Duodenal mucosa (tissue), 2 donors: Measurements from ENCODE around the gene CCDC27.

ENCODE experiments used
- H3K27ac ChIP-seq: one replicate; pipeline ENCODE4 v1.7.0; 2013; ENCODE audit warnings: low read depth, low read length
- H3K27me3 ChIP-seq, 2 donors: one replicate each; pipeline ENCODE4 v1.7.0; 2013; ENCODE audit warnings: low read length in 2 of 2, control low read depth in 1 of 2; ENCODE audit not compliant: insufficient read depth in 2 of 2, control insufficient read depth in 1 of 2
- H3K36me3 ChIP-seq, 2 donors: one replicate each; pipeline ENCODE4 v1.7.0; 2013; ENCODE audit warnings: low read length in 2 of 2, control low read depth in 1 of 2; ENCODE audit not compliant: insufficient read depth in 2 of 2, control insufficient read depth in 1 of 2
- H3K4me1 ChIP-seq, 2 donors: one replicate each; pipeline ENCODE4 v1.7.0; 2013; ENCODE audit warnings: low read length in 2 of 2, control low read depth in 1 of 2; ENCODE audit not compliant: insufficient read depth in 2 of 2, control insufficient read depth in 1 of 2
- H3K4me3 ChIP-seq, 2 donors: one replicate each; pipeline ENCODE4 v1.7.0; 2013; ENCODE audit warnings: low read length in 2 of 2, low read depth in 1 of 2
- H3K9ac ChIP-seq, 2 donors: one replicate each; pipeline ENCODE4 v1.7.0; 2013; ENCODE audit warnings: low read length in 2 of 2, low read depth in 1 of 2
- H3K9me3 ChIP-seq, 2 donors: one replicate each; pipeline ENCODE4 v1.7.0; 2013; ENCODE audit warnings: low read length in 2 of 2, control low read depth in 1 of 2; ENCODE audit not compliant: control insufficient read depth in 1 of 2

Gene CCDC27

DNA sequence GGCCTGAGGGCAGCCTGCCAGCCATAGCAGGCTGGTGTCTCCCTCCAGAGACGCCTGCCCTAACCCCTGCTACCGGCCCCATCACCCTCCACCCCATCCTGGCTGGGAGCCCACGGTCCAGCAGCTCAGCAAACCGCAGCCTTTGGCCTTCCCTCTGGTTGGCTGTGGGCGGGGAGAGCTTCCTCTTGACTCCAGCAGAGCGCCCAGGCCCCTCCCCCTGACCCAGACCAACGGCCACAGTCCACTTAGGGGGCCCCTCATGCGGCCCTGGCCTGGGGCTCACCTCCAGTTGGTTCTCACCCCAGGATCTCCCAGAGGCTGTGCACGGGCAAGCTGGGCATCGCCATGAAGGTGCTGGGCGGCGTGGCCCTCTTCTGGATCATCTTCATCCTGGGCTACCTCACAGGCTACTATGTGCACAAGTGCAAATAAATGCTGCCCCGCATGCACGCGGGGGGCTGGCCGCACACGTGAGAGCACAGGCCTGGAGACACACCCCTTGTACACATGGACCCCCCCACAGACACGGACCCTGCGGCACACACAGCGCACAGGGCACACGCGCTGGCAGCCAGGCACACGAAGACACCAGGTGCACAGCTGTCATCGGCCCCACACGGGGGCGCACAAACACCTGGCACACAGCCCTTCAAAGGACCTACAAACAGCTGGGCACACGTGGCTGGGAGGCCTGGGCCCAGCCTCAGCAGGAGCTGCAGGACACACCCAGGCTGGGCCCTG, 23.4 kb downstream of the CCDC27 start:
- peaks cover 5 to 16% of the 10 kb centered on the region in 2 donors for H3K27me3 ChIP-seq
- H3K4me3 ChIP-seq, result peak overlapping the region in 1 of 2 donors; percentile 1
- no peaks in the 10 kb centered on the region for H3K9me3 ChIP-seq
- peaks cover 12 to 20% of the 10 kb centered on the region in 2 donors for H3K36me3 ChIP-seq
- no peak overlapping the region for H3K9ac ChIP-seq
- peaks cover 7 to 34% of the 10 kb centered on the region in 2 donors for H3K4me1 ChIP-seq
- H3K27ac ChIP-seq, result no peak overlapping the region

DNA sequence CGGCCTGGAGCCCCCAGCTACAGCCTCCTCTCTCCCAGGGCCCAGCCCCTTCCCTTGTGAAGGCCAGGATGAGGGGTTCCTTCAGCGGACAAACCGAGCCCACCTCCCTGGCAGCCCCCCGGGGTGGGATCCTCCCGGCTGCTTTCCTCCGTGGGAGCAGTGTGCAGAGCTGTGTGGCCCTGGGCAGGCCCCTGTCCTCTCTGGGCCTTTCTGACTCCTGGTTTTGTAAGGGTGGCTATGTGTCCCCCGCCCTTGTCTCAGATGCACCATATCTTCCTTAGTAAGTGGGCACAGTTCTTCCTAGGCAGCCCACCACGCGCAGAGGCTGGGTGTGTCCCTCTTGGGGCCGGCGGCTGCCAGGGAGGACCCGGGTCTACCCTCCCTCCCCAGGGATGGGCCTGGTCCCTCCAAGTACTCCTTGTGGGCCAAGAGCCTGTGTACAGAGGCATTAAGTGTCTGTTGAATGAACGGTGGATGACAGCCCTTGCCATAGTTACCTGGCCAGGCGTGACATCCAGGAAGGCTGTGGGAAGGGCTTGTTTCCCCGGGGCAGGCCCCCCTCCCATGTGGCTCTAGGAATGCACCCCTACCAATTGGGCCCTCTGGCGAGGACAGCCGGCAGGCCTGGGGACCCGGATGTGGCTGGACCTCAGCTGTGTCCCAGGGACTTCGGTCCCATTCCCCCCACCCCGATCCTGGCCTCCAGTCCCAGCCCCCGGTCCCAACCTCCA, 24.1 kb downstream of the CCDC27 start:
- Histone ChIP-seq H3K4me1 (peaks cover 4 to 31% of the 10 kb centered on the region in 2 donors), H3K36me3 (peaks cover 16 to 27% of the 10 kb centered on the region in 2 donors), H3K4me3 (no peak overlapping the region), H3K27me3 (peaks cover 5 to 14% of the 10 kb centered on the region in 2 donors), H3K9ac (no peak overlapping the region), H3K27ac (no peak overlapping the region), H3K9me3 (no peaks in the 10 kb centered on the region)

DNA sequence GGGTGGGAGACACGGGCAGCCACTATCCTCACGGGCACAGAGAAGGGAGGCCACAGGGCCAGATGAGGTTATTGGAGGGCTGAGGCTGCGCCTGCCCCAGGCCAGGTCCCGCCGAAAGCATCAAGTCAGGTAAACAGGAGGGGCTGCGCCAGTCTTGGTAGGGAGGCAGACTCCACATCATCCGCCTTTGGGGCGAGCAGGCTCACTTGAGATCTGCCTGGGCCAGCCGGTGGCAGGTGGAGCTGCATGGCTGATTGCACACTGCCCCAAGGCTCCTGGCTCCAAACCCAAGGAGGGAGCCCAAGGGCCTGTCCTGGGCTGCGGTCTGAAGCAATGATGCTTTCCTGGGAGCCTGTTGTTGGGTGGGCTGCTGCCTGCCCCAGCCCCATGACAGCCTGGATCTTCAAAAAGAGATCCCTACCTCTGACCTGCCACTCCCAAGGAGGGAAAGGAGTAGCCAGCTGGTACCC, 24.9 kb downstream of the CCDC27 start:
- H3K27ac ChIP-seq, result no peak overlapping the region
- no peak overlapping the region for H3K9ac ChIP-seq
- H3K4me3 ChIP-seq, result no peak overlapping the region
- no peaks in the 10 kb centered on the region for H3K9me3 ChIP-seq
- peaks cover 0 to 10% of the 10 kb centered on the region in 2 donors for H3K27me3 ChIP-seq
- peaks cover 17 to 34% of the 10 kb centered on the region in 2 donors for H3K36me3 ChIP-seq
- H3K4me1 ChIP-seq, result peaks cover 0 to 24% of the 10 kb centered on the region in 2 donors

DNA sequence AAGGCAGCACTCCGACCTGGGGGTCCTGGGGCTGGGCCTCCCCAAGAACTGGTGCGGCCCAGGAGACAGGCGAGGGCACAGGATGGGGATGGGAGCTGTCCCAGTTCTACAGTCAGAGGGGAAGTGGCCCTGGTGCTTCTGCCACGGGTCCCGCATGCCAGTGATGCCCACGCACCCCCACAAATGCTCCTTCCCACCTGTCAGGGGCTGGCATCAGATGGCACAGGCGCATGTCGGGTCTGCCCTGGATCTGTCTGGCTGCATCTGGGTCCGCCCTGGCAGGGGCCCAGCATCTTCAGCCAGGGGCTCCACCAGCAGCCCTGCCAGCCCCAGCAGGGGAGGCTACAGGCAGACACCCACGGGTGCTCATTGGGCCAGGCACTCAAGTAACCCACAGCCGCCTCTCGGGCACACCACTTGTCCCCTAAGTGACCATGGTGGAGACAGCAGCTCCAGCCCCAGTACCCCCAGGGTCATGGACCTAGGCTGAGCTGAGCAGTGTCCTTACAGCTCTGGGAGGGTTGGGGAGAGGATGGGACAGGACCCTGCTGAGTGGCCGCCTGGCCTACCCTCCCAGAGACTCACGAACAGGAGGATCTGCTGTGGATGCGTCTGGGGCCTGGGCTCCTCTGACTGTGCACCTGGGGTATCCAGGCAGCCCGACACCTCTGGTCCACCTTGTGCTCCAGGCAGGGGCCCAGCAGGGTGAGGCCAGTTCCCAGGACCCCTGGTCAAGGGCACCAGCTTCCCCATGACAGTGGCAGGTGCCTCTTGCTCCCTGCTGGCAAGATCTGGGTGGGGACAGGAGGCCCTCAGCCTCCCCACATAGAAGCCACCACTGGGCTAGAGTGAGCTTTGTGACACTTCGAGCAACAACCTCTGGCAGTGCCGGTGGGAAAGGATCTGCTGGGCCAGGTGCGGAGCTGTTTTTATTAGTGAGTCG, 25.7 kb downstream of the CCDC27 start:
- H3K9ac ChIP-seq, result no peak overlapping the region
- peaks cover 0 to 10% of the 10 kb centered on the region in 2 donors for H3K27me3 ChIP-seq
- peaks cover 0 to 23% of the 10 kb centered on the region in 2 donors for H3K4me1 ChIP-seq
- peaks cover 17 to 42% of the 10 kb centered on the region in 2 donors for H3K36me3 ChIP-seq
- no peak overlapping the region for H3K4me3 ChIP-seq
- H3K27ac ChIP-seq, result no peak overlapping the region
- no peaks in the 10 kb centered on the region for H3K9me3 ChIP-seq

DNA sequence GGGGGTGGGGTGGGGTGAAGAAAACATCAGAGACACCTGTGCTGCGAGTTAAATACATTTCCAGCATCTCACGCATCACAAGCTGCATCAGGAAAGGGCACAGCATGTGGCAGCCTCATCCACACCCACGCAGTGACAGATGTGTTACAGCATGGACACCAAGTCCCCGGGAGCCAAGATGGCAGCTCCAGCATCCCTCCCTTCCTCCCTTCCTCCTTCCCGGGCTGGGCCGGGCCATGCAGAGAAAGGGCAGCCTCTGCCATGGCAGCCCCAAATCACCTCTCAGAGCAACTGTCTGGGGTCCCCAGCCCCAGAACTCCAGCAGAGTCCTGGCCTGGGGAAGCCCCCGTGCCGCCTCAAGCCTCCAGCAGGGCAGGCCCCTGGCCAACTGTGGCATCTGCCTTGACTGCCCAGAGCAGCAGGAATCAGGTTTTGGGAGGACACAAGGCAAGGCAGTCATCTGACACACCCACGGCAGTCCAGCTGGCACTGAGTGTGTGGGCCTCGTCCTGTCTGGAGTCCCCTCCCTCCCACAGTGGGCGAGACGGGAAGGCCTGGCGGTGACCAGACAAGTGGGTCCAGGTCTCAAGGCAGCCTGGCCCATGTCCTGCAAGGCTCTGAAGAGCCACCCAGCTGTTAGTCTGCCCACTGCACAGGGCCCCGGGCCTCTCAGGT, 26.5 kb downstream of the CCDC27 start:
- Histone ChIP-seq H3K9ac (no peak overlapping the region), H3K4me3 (no peak overlapping the region), H3K9me3 (no peaks in the 10 kb centered on the region), H3K4me1 (peaks cover 0 to 16% of the 10 kb centered on the region in 2 donors), H3K27ac (no peak overlapping the region), H3K36me3 (peaks cover 17 to 50% of the 10 kb centered on the region in 2 donors), H3K27me3 (peaks cover 0 to 3% of the 10 kb centered on the region in 2 donors)

DNA sequence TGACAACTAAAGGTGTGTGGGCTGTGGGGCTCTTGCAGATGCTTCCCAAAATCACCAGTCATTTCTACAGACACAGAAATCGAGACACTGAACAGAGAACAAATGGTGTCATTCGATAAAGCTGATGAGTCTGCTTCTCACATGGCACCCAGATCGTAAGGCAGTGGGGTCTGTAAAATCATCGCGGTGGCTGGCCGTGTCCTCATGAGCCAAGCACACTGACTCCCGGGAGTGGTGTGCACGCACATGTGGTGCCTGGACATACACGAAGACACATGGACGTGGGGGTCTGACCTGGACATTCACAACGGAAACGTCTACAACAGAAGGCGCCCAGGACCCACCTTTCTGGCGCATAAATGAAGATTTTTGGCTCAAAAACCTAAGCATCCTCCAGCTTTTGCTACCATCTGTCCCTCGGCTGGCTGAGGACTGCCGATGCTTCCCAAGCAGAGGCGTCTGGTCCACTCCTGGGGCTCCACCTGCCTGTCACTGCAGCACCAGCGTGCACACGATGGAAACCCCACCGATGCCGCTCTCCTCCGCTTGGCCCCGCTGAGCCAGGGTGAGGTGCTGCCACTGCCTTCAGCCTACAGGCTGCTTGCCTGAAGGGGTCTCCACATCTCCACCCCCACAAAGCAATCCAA, 27.1 kb downstream of the CCDC27 start:
- Histone ChIP-seq H3K36me3 (peaks cover 17 to 57% of the 10 kb centered on the region in 2 donors), H3K9me3 (no peaks in the 10 kb centered on the region), H3K4me3 (no peak overlapping the region), H3K4me1 (peaks cover 0 to 16% of the 10 kb centered on the region in 2 donors), H3K27ac (no peak overlapping the region), H3K27me3 (no peaks in the 10 kb centered on the region), H3K9ac (no peak overlapping the region)

DNA sequence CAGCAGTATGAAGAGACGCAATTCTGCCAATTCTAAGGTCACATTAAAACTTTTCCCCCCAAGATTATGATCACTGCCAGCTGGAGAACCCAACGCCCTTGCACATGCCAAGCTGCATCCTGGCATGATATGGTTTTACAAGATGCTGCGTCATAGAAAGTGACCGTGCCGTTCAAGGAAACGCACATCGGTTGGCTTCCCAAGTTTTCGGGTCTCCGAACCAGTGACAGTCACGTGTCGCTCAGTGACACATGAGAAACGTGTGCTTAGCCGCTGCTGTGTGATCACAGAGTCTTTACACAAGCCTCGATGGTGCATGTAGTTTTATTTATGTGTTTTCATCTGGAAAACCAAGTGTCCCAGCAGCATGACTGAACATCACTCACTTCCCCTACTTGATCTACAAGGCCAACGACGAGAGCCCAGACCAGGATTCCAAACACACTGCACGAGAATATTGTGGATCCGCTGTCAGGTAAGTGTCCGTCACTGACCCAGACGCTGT, 27.7 kb downstream of the CCDC27 start:
- H3K36me3 ChIP-seq, result peaks cover 20 to 62% of the 10 kb centered on the region in 2 donors
- peaks cover 0 to 16% of the 10 kb centered on the region in 2 donors for H3K4me1 ChIP-seq
- H3K27me3 ChIP-seq, result no peaks in the 10 kb centered on the region
- no peaks in the 10 kb centered on the region for H3K9me3 ChIP-seq
- no peak overlapping the region for H3K4me3 ChIP-seq
- H3K27ac ChIP-seq, result no peak overlapping the region
- no peak overlapping the region for H3K9ac ChIP-seq

DNA sequence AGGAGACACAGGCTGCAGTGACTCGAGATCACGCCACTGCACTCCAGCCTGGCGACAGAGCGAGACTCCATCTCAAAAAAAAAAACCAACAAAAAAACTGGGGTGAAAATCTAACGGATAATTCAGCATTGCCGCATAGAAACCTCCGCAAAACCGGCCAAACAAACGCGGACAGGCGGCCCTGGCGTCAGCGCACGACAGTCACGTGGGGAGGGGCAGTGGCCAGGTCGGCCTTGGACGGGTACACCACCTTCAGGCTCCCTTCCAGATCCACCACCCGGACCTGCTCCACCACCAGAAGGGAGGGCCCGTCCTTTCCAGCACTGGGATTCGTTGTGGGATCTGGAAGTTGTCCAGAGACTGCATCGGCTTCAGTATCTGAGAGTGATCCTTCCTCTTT, 28.7 kb downstream of the CCDC27 start:
- Histone ChIP-seq H3K36me3 (peaks cover 21 to 68% of the 10 kb centered on the region in 2 donors), H3K4me1 (peaks cover 0 to 12% of the 10 kb centered on the region in 2 donors), H3K9ac (no peak overlapping the region), H3K4me3 (no peak overlapping the region), H3K27me3 (no peaks in the 10 kb centered on the region), H3K27ac (no peak overlapping the region), H3K9me3 (no peaks in the 10 kb centered on the region)
